Measurements from ENCODE around the gene RIPK1.
A peak's percentile ranks its signal among the peaks of the same experiment; 100 is the strongest.
"Not testable (repeated sequence)": the region's sequence is repeated elsewhere in the genome, so short reads cannot be mapped to it uniquely, and the experiment has no call there.

The RIPK1 gene

GRCh38 chr6:3068329-3069214, at the start of gene RIPK1:
RIPK1 (plus strand) TSS chr6:3068494; CDS start chr6:3076824, 8,330 bp downstream.
- peak; percentile 99 for DNase-seq (ENCODE audit: low spot score)

DNA sequence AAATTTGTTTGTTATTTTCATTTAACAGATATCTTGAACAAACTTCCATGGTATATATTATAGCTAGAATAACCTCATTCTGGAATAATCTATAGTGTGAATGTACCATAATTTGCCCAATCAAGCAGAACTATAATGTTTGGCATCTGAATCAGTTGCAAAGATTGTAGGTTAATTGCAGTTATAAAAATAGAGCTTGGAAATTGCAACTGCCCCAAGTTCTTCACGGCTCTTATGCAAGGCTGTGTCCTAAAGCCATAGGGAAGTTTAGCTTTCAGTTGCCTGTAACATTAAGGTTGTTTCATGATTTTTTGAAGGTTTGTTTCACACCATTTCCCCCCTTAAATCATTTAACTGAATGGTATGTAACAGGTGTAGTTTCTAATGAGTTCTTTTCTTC, 49.2 kb upstream of the RIPK1 start:
- DNase-seq (ENCODE audit: low spot score) = no peak

DNA sequence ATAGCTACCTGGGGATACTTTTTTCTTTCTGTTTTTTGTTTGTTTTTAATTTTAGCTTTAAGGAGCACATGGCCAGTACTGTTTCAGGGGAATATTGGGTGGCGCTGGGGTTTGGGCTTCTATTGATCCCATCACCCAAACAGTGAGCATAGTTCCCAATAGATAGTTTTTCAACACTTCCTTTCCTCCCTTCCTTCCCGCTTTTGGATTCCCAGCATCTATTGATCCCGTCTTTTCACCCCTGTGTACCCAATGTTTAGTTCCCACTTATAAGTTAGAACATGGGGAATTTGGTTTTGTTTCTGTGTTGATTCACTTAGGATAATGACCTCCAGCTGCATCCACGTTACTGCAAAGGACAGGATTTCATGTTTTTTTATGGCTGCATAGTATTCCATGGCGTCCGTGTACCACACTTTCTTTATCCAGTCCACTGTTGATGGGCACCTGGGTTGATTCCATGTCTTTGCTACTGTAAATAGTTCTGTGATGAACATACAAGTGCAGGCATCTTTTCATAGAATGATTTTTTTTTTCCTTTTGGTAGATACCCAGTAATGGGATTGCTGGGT, 48.5 kb upstream of the RIPK1 start:
- no peak for DNase-seq (ENCODE audit: low spot score)

DNA sequence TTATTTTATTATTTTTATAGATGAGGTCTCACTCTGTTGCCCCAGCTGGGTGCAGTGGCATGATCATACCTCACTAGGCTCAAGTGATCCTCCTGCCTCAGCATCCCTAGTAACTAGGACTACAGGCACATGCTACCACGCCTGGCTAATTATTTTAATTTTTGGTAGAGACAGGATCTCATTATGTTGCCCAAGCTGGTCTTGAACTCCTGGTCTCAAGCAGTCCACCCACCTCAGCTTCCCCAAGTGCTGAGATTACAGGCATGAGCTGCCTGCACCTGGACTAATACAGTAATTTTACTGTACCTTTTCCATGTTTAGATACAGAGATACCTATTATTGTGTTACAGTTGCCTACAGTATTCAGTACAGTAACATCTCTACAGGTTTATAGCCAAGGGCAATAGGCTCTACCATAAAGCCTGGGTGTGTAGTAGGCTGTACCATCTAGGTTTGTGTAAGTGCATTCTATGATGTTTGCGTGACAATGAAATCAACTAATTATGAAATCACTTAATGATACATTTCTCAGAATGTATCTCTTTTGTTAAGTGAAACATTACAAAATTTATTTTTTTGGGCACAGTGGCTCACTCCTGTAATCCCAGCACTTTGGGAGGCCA, 47.2 kb upstream of the RIPK1 start:
- DNase-seq (ENCODE audit: low spot score) = not testable (repeated sequence)

- no peak for DNase-seq (ENCODE audit: low spot score)
Observed at GRCh38 chr6:3022765-3023662, 45.3 kb upstream of the RIPK1 start.

GRCh38 chr6:3023663-3024483, 44.4 kb upstream of the RIPK1 start:
- DNase-seq (ENCODE audit: low spot score) = peak; percentile 94

DNA sequence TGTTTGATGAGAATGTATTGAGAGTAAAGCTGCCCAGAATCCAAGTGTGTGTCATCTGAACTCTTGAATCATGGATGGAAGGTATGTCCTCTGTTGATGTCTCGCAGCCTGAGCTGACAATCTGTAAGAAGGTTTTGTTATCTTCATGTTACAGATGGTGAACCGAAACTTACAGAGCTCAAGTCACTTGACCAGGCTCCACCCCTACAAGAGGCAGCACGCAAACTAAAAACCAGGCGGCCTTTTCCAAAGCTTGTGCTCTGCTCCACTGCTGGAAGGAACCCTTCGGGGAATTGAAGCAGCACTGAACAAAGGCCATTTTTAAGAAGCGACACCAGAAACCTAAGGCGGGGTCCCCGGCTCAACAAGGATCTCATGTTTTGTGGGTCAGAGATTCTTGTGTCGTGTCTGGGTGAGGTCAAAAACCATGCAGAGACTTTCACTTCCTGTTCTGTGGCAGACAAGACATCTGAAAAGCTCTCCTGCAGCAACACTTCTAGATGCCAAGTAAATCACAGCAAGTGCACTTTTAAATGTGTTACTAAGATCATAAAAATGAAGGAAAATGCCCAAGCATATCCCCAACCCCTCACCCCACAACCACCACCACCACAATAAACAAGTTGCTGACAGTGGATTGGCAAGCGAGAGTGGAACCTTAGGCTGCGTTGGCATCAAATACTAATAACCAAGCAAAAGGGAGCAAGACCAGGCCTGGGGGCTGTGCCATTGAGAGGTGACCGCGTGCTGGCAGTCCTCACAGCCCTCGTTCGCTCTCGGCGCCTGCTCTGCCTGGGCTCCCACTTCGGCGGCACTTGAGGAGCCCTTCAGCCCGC, 41.3 kb upstream of the RIPK1 start:
- no peak for DNase-seq (ENCODE audit: low spot score)

- DNase-seq (ENCODE audit: low spot score) = not testable (repeated sequence)
Observed at GRCh38 chr6:3028156-3028555, 40.1 kb upstream of the RIPK1 start.

- DNase-seq (ENCODE audit: low spot score) = peak; percentile 55
Observed at GRCh38 chr6:3031857-3032640, 36.2 kb upstream of the RIPK1 start.

- DNase-seq (ENCODE audit: low spot score) = no peak
Observed at GRCh38 chr6:3032986-3033385, 35.3 kb upstream of the RIPK1 start.

DNA sequence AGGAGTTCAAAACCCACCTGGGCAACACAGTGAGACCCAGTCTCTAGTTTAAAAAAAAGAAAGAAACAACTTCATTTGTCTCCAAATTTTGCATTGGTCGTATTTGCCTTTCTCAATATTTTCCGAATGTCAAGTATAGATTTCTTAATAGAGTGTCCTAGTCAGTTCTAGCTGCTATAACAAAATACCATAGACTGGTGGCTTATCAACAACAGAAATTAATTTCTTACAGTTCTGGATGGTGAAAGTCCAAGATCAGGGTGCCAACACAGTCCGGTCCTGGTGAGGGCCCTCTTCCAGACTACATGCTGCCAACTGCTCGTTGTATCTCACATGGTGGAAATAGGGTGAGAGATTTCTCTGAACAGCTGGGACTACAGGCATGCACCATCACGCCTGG, 34.6 kb upstream of the RIPK1 start:
- DNase-seq (ENCODE audit: low spot score) = no peak

- DNase-seq (ENCODE audit: low spot score) = no peak
Observed at GRCh38 chr6:3035397-3035796, 32.9 kb upstream of the RIPK1 start.

GRCh38 chr6:3036861-3037637, 31.2 kb upstream of the RIPK1 start:
- peak; percentile 17 for DNase-seq (ENCODE audit: low spot score)

DNA sequence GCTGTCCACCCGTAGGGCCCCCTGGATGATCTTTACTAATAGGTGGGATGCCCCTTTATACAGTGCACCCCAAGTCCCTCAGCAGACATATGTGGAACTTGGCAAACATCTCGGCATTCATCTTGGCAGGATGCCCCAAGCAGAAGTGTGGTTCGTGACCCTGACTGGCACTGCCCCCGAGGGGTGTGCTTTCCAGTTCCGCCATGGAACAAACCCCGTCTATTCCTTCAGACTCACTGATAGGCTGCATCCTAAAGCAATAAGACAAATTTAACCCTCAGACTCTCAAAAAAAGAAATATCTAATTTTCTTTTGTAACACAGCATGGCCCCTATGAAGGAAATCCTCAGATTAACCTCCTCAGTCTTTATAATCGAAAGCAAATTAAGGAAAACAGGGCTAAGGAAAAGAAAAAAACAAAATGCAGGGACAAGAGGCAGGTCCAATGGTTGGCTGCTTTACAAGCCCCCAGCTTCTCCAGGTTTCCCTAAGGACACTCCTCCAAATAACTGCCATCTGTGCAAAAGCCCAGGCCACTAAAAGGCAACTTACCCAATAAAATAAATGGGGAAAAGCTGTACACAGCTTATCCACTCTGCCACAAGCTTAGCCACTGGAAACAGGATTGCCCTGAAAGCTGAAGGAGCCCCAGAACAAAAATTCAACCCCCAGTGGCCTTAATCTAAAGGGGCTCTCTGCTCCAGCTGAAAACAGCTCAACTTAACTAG, 30.5 kb upstream of the RIPK1 start:
- DNase-seq (ENCODE audit: low spot score) = peak; percentile 53

DNA sequence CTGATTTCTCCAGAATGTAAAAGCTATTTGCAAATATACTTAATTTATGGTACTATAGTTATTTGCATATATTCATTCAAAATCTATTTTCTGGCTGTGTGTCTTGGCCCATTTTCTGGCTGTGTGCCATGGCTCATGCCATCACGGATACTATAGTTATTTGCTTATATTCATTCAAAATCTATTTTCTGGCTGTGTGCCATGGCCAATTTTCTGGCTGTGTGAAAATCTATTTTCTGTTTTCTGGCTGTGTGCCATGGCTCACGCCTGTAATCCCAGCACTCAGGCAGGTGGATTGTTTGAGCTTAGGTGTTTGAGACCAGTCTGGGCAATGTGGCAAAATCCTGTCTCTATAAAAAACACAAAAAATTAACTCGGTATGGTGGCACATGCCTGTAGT, 28.9 kb upstream of the RIPK1 start:
- DNase-seq (ENCODE audit: low spot score) = no peak

- DNase-seq (ENCODE audit: low spot score) = no peak
Observed at GRCh38 chr6:3041147-3041546, 27.1 kb upstream of the RIPK1 start.

DNA sequence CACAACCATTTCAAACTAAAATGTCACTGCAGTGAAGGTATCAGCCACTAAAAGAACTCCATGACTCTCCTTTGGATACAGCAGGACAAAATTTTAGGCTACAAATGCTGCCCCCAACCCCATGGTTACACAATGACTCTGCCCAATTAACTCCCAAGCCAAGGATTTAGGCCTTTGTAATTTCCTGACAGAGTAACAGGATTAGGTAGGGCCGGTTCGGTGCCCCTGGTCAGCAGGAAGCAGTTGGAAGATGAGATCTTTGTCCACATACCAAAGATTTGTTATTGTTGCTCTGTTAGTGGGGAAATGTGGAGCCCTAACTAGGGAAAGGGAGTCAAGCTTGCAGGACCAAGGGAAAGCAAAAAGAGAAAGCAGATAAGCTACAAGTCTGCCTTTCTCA, 26.7 kb upstream of the RIPK1 start:
- DNase-seq (ENCODE audit: low spot score) = no peak

- DNase-seq (ENCODE audit: low spot score) = no peak
Observed at GRCh38 chr6:3045369-3045768, 22.9 kb upstream of the RIPK1 start.
